Gastrocnemius medialis (tissue), 4 donors: ENCODE results near the gene KATNAL1. TPM values are rescaled to one million over a fixed set of nuclear protein-coding genes. Genes with fewer than 3 reads are reported as not detected.
A peak's percentile ranks its signal among the peaks of the same experiment; 100 is the strongest.

ENCODE experiments used
- ATAC-seq, 2 donors: fragments of 150-250 bp; one replicate each; pipeline ENCODE4 v1.9.1; 2016
- DNase-seq, 2 donors: peaks; one replicate each; pipeline ENCODE4 v3.0.0-alpha.2; 2019
- H3K27ac ChIP-seq, 4 donors: fragments of 200-600 bp; sonication (generic); 1 replicate in 1 of 4; 2 replicates in 3 of 4; pipeline ENCODE4 v1.5.1; 2016 to 2018; ENCODE audit warnings: mild to moderate bottlenecking in 2 of 4, moderate library complexity in 1 of 4
- H3K27me3 ChIP-seq, 3 donors: fragments of 200-600 bp; sonication (generic) in 2 of 3; 1 replicate in 1 of 3; 2 replicates in 2 of 3; pipeline versions ENCODE4 v1.5.1 to v1.6.0; 2016 to 2019; ENCODE audit warnings: mild to moderate bottlenecking in 1 of 3, moderate library complexity in 1 of 3
- H3K36me3 ChIP-seq, 2 donors: fragments of 200-600 bp; sonication (generic) in 1 of 2; one replicate each; pipeline ENCODE4 v1.5.1; 2017 to 2018
- H3K4me1 ChIP-seq, 2 donors: fragments of 200-600 bp; sonication (generic) in 1 of 2; one replicate each; pipeline ENCODE4 v1.5.1; 2016 to 2017; ENCODE audit warnings: mild to moderate bottlenecking in 2 of 2
- H3K4me3 ChIP-seq, 4 donors: fragments of 200-600 bp; sonication (generic) in 3 of 4; 1 replicate in 1 of 4; 2 replicates in 3 of 4; pipeline ENCODE4 v1.5.1; 2016 to 2019; ENCODE audit warnings: mild to moderate bottlenecking in 2 of 4
- H3K9me3 ChIP-seq, 3 donors: fragments of 200-600 bp; sonication (generic) in 2 of 3; 1 replicate in 1 of 3; 2 replicates in 2 of 3; pipeline ENCODE4 v1.5.1; 2016 to 2019
- POLR2A ChIP-seq, 2 donors: fragments of 450-650 bp; IDR thresholded peaks; one replicate each; pipeline ENCODE4 v1.6.1; 2017; ENCODE audit warnings: antibody characterized with exemption in 2 of 2, mild to moderate bottlenecking in 2 of 2, moderate library complexity in 2 of 2
- in situ Hi-C, 4 donors: fragments of 200-750 bp; cut with MboI; loops; one replicate each; pipeline versions ENCODE4 v1.15.0 to v1.8.0; 2017; ENCODE audit warnings: low sequenced_read_pairs in 4 of 4
- intact Hi-C: fragments of 100-400 bp; cut with DNase I; formaldehyde crosslinking; loops from one replicate; pipeline ENCODE4 v1.15.1; 2023; ENCODE audit warnings: low total_unique reads
- total RNA-seq, 4 donors: library from RNA; depleted of rRNA; stranded (reverse); fragments of >200 nt; gene quantifications; one replicate each; pipeline versions ENCODE4 v1.1.0 to v1.2.3, GENCODE V29; 2016
- TF ChIP-seq, protein P1 (sequence below), 5 experiments: fragments of 450-650 bp in 3 of 5; fragments of 200-600 bp in 2 of 5; sonication (generic) in 2 of 5; IDR thresholded peaks in 4 of 5; conservative IDR thresholded peaks in 1 of 5; 1 replicate in 4 of 5; 2 replicates in 1 of 5; pipeline ENCODE4 v1.5.1; 2016 to 2019; ENCODE audit warnings: antibody characterized with exemption in 5 of 5, mild to moderate bottlenecking in 3 of 5, moderate library complexity in 3 of 5

Gene KATNAL1
- total RNA-seq, 4 donors from 2014 or later: 10.2 to 18.9 (median 12.1) TPM

DNA sequence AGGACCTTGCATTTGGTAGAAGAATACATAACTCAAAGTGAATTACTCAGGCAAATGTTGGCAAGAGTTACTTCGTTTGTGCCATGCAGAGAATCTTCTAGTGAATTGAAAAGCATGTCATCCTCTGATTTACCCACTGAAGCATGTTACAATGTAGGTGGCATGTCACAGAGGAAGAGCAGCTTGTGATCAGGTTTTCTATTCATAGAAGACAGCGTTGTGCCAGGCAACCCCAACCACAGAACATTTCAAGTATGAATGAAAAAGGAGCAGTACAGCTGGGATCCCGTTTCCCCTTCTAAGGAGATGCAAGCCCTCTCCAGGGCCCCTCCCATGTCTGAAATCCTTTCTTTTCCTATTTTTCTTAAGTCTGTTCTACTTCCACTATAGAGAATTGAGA lies 6.0 kb upstream of the KATNAL1 start:
- Histone ChIP-seq H3K27ac (no peak overlapping the region), H3K36me3 (no peaks in the 10 kb centered on the region), H3K4me1 (peaks cover 10 to 15% of the 10 kb centered on the region in 2 donors), H3K9me3 (no peaks in the 10 kb centered on the region), H3K4me3 (no peak overlapping the region), H3K27me3 (no peaks in the 10 kb centered on the region)
- no peak for ATAC-seq
- in situ Hi-C loops: no loop called here
- no peak for DNase-seq
- intact Hi-C loops: no loop called here
- TF ChIP-seq POLR2A (IDR thresholded peaks at IDR 0.05): no peak
- TF ChIP-seq, protein P1, sequence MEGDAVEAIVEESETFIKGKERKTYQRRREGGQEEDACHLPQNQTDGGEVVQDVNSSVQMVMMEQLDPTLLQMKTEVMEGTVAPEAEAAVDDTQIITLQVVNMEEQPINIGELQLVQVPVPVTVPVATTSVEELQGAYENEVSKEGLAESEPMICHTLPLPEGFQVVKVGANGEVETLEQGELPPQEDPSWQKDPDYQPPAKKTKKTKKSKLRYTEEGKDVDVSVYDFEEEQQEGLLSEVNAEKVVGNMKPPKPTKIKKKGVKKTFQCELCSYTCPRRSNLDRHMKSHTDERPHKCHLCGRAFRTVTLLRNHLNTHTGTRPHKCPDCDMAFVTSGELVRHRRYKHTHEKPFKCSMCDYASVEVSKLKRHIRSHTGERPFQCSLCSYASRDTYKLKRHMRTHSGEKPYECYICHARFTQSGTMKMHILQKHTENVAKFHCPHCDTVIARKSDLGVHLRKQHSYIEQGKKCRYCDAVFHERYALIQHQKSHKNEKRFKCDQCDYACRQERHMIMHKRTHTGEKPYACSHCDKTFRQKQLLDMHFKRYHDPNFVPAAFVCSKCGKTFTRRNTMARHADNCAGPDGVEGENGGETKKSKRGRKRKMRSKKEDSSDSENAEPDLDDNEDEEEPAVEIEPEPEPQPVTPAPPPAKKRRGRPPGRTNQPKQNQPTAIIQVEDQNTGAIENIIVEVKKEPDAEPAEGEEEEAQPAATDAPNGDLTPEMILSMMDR (IDR thresholded peaks at IDR 0.05 in 4 of 5, conservative IDR thresholded peaks at IDR 0.05 in 1 of 5): no peak

DNA sequence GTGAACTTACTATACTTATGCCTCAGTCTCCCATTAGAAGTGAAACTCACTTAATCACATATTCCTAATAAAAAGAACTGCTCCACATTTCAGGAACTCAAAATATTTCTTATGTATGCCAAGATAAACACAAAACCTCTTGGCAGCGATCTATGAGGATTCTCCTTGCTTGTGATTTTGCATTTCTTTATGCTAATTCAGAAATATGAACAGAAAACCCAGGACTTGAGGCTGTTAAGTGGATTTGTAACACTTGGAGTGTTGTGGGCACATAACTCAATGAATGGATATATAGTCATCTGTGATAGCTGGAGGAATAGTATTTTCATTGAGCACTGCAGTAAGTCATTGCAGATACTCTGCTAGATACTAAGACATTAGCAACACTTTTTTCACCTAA lies 5.6 kb upstream of the KATNAL1 start:
- ATAC-seq (no peak), DNase-seq (no peak)
- intact Hi-C loops: no loop called here
- Histone ChIP-seq H3K4me3 (no peak overlapping the region), H3K4me1 (peaks cover 13 to 18% of the 10 kb centered on the region in 2 donors), H3K27me3 (no peaks in the 10 kb centered on the region), H3K27ac (no peak overlapping the region), H3K36me3 (no peaks in the 10 kb centered on the region), H3K9me3 (no peaks in the 10 kb centered on the region)
- TF ChIP-seq POLR2A (IDR thresholded peaks at IDR 0.05): no peak
- TF ChIP-seq, protein P1 (IDR thresholded peaks at IDR 0.05 in 4 of 5, conservative IDR thresholded peaks at IDR 0.05 in 1 of 5): no peak
- in situ Hi-C loops: no loop called here

DNA sequence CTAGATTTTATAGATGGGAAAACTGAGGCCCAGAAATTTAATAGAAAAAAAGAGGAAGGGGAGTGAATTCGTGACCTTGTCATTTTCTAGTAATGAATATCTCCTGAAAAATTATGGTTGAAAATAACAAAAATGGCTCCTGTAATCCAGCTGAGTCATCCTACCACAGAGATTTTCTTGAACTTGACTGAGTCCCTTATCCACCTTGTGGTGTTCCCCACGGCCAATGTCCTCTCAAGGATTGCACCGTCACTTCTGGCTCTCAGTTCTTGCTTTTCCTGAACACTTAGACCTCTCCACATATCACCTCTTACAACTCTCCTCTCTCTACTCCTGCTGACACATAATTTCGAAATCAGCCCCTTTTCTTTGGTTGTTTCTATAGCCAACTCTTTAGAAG lies 1.2 kb upstream of the KATNAL1 start:
- DNase-seq (no peak), ATAC-seq (no peak)
- Histone ChIP-seq H3K9me3 (no peaks in the 10 kb centered on the region), H3K4me1 (peaks cover 22 to 25% of the 10 kb centered on the region in 2 donors), H3K27me3 (no peaks in the 10 kb centered on the region), H3K36me3 (no peaks in the 10 kb centered on the region), H3K27ac (peak overlapping the region in 3 of 4 donors; percentile 25 to 96 (median 30)), H3K4me3 (no peak overlapping the region)
- in situ Hi-C loops: no loop called here
- TF ChIP-seq, protein P1 (IDR thresholded peaks at IDR 0.05 in 4 of 5, conservative IDR thresholded peaks at IDR 0.05 in 1 of 5): no peak
- no peak for TF ChIP-seq POLR2A (IDR thresholded peaks at IDR 0.05)
- intact Hi-C loops: loop anchor here (5.0 kb wide), 1 partner anchor 89 kb away; no protein-coding TSS in a partner anchor

DNA sequence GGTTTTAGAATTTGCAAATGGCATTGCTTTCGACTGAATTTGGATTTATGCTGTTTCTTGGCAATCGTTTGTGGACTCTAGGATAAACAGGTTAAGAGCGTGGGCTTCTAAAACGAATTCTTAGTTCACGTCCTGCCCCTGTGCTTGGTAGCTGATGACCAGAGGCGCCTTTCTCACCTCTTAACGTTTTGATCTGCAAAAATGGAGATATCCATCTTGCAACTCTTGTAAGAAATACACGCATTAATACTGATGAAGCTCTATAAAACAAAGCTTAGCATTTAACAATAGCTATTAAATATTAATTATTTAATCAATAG lies 580 bp upstream of the KATNAL1 start:
- TF ChIP-seq, protein P1 (IDR thresholded peaks at IDR 0.05 in 4 of 5, conservative IDR thresholded peaks at IDR 0.05 in 1 of 5): no peak
- TF ChIP-seq POLR2A (IDR thresholded peaks at IDR 0.05): no peak
- no peak for ATAC-seq
- peak overlapping the region; percentile 87 to 96 (median 90) for H3K27ac ChIP-seq
- in situ Hi-C loops (no loop called here), intact Hi-C loops (loop anchor here (1.0 to 5.0 kb wide), 4 partner anchors 33 to 309 kb away; partner anchors contain the start of genes HMGB1 and USPL1)
- H3K4me3 ChIP-seq: peak overlapping the region; percentile 85 to 98 (median 91)
- H3K36me3 ChIP-seq: no peaks in the 10 kb centered on the region
- DNase-seq: no peak
- no peaks in the 10 kb centered on the region for H3K9me3 ChIP-seq
- no peaks in the 10 kb centered on the region for H3K27me3 ChIP-seq
- H3K4me1 ChIP-seq: peaks cover 15 to 18% of the 10 kb centered on the region in 2 donors

DNA sequence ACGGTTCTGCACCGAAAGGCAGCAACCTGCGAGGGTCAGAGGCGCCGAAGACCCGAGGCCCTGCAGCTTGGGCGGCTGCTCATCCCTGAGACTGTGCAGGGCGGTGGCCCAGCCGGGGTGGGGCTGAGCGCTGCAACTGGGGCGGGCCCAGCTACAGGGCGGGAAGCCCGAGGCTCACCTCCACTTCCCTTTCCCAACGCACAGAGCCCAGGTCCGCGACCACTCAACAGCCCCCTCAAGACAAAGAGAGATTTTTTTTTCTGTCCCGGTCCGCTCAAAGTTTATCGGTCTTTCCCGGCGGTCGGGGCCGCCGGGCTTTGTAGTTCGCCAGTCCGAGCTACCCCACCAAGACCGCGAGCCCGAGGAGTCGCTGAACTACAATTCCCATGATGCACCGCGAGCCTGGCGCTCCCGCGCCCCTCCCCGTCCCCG lies 573 bp downstream of the KATNAL1 start:
- intact Hi-C loops (loop anchor here (1.0 to 5.0 kb wide), 5 partner anchors 34 to 311 kb away; partner anchors contain the start of genes HMGB1, UBE2L5 and USPL1), in situ Hi-C loops (no loop called here)
- ATAC-seq (peak; percentile 98 to 99), DNase-seq (peak; percentile 86 to 88)
- Histone ChIP-seq H3K4me1 (peaks cover 15 to 16% of the 10 kb centered on the region in 2 donors), H3K27me3 (no peaks in the 10 kb centered on the region), H3K27ac (peak overlapping the region; percentile 87 to 96 (median 90)), H3K36me3 (no peaks in the 10 kb centered on the region), H3K9me3 (no peaks in the 10 kb centered on the region), H3K4me3 (peak overlapping the region; percentile 85 to 98 (median 91))
- TF ChIP-seq, protein P1 (IDR thresholded peaks at IDR 0.05 in 4 of 5, conservative IDR thresholded peaks at IDR 0.05 in 1 of 5): no peak
- no peak for TF ChIP-seq POLR2A (IDR thresholded peaks at IDR 0.05)
